Uterus (tissue), 2 donors: ENCODE measurements around the gene HAVCR2.

Experiments
- POLR2A ChIP-seq, 2 donors: fragments of 450-650 bp; IDR thresholded peaks; one replicate each; pipeline ENCODE4 v1.6.1; 2016; ENCODE audit warnings: antibody characterized with exemption in 2 of 2, mild to moderate bottlenecking in 1 of 2, moderate library complexity in 1 of 2
- TF ChIP-seq, protein P1 (sequence below), 4 experiments: fragments of 200-600 bp in 2 of 4; fragments of 450-650 bp in 2 of 4; sonication (generic) in 2 of 4; IDR thresholded peaks; one replicate each; pipeline ENCODE4 v1.5.1; 2016 to 2019; ENCODE audit warnings: antibody characterized with exemption in 4 of 4, mild to moderate bottlenecking in 2 of 4, moderate library complexity in 1 of 4

DNA sequence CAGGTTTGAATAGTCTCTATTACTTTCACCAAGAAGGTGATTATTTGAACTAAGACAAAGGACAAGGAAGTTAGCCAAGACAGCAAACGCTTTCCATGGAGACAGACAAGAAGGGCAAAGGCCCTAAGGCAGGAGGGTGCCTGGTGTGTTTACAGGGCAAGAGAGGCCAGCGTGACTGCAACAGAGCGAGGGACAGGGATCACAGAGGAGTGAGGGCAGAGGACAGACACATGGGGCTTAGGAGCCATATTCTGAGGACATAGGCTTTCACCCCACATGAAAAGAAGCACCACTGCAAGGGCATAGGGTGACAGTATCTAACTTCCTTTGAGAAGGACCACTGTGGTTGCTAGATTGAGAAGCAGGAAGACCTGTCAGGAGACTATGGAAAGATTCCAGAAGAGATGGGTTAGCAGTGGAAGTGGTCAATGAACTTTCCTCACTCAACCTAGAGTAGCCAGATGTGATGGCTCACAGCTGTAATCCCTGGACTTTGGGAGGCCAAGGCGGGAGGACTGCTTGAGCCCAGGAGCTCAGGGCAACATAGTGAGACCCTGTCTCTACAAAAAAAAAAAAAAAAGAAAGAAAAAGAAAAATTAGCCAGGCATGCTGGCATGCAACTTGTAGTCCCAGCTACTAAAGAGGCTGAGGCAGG, 44.9 kb downstream of the HAVCR2 start:
- TF ChIP-seq, protein P1, sequence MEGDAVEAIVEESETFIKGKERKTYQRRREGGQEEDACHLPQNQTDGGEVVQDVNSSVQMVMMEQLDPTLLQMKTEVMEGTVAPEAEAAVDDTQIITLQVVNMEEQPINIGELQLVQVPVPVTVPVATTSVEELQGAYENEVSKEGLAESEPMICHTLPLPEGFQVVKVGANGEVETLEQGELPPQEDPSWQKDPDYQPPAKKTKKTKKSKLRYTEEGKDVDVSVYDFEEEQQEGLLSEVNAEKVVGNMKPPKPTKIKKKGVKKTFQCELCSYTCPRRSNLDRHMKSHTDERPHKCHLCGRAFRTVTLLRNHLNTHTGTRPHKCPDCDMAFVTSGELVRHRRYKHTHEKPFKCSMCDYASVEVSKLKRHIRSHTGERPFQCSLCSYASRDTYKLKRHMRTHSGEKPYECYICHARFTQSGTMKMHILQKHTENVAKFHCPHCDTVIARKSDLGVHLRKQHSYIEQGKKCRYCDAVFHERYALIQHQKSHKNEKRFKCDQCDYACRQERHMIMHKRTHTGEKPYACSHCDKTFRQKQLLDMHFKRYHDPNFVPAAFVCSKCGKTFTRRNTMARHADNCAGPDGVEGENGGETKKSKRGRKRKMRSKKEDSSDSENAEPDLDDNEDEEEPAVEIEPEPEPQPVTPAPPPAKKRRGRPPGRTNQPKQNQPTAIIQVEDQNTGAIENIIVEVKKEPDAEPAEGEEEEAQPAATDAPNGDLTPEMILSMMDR (IDR thresholded peaks at IDR 0.05), result no peak
- no peak for TF ChIP-seq POLR2A (IDR thresholded peaks at IDR 0.05)
